Right renal pelvis (tissue), 4 donors: Measurements from ENCODE around the gene MUC20. TPM values are rescaled to one million over a fixed set of nuclear protein-coding genes. Genes with fewer than 3 reads are reported as not detected.
"Not testable (repeated sequence)": the region's sequence is repeated elsewhere in the genome, so short reads cannot be mapped to it uniquely, and the experiment has no call there.

Source experiments
- DNase-seq, 4 donors: peaks; one replicate each; pipeline ENCODE4 v3.0.0-alpha.2; 2013; ENCODE audit warnings: low read depth in 4 of 4, low spot score in 3 of 4, missing footprints in 1 of 4
- polyA plus RNA-seq, 4 donors: library from polyadenylated mRNA; unstranded; fragments of 120-200 nt; gene quantifications; one replicate each; pipeline ENCODE4 v1.2.1, GENCODE V29; 2013; ENCODE audit not compliant: insufficient read length in 4 of 4

MUC20 gene
- polyA plus RNA-seq, 4 donors = 18.3 to 31.5 (median 26.2) TPM

GRCh38 chr3:195710126-195710905 lies 10.5 kb upstream of the MUC20 start:
- not testable (repeated sequence) for DNase-seq

GRCh38 chr3:195711091-195711812 lies 9.5 kb upstream of the MUC20 start:
- DNase-seq = not testable (repeated sequence)

GRCh38 chr3:195711813-195712534 lies 8.8 kb upstream of the MUC20 start:
- no peak for DNase-seq

- not testable (repeated sequence) for DNase-seq
These were observed 8.3 kb upstream of the MUC20 start for GRCh38 chr3:195712535-195712910.

GRCh38 chr3:195713150-195713549 lies 7.6 kb upstream of the MUC20 start:
- not testable (repeated sequence) for DNase-seq

GRCh38 chr3:195714380-195715011 lies 6.3 kb upstream of the MUC20 start:
- DNase-seq = no peak

GRCh38 chr3:195715134-195715533 lies 5.6 kb upstream of the MUC20 start:
- no peak for DNase-seq

GRCh38 chr3:195715583-195716266 lies 5.1 kb upstream of the MUC20 start:
- no peak for DNase-seq

GRCh38 chr3:195717416-195717815 lies 3.4 kb upstream of the MUC20 start:
- DNase-seq = no peak

- no peak for DNase-seq
These were observed 2.8 kb upstream of the MUC20 start for GRCh38 chr3:195717852-195718476.

GRCh38 chr3:195718477-195718984 lies 2.2 kb upstream of the MUC20 start:
- DNase-seq = no peak

- DNase-seq = not testable (repeated sequence)
These were observed 1.1 kb upstream of the MUC20 start for GRCh38 chr3:195719514-195720254.

GRCh38 chr3:195722139-195722995 lies 1.6 kb downstream of the MUC20 start:
- not testable (repeated sequence) for DNase-seq

GRCh38 chr3:195722996-195723345 lies 2.2 kb downstream of the MUC20 start:
- not testable (repeated sequence) for DNase-seq

- not testable (repeated sequence) for DNase-seq
These were observed 3.6 kb downstream of the MUC20 start for GRCh38 chr3:195724363-195724762.

- DNase-seq = not testable (repeated sequence)
These were observed 5.3 kb downstream of the MUC20 start for GRCh38 chr3:195725916-195726740.

GRCh38 chr3:195727606-195728195 lies 6.9 kb downstream of the MUC20 start:
- no peak for DNase-seq
